HG02870 (cell line): ENCODE data around the gene DIP2C.
"Not testable (repeated sequence)": the region's sequence is repeated elsewhere in the genome, so short reads cannot be mapped to it uniquely, and the experiment has no call there.

Source experiments
- ATAC-seq: cut with Tn5 transposase; IDR thresholded peaks from one replicate; pipeline ENCODE4 v1.9.1; 2021; ENCODE audit warnings: mild to moderate bottlenecking, moderate library complexity; ENCODE audit not compliant: unreplicated experiment

The DIP2C gene

GRCh38 chr10:489330-489729, 200.1 kb downstream of the DIP2C start:
- no peak for ATAC-seq

DNA sequence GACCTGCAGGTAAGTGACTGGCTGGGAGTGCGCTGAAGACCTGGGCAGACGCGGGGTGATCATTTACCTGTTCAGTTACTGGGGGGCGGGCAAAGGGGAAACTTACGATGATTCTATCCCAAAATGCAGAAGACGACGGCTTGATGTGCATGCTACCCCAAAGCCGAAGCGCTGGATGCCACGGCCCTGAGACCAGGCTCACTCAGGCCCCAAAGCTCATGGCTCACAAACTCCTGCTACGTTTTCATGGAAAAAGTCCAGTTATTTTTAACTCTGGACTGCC, 200.6 kb downstream of the DIP2C start:
- no peak for ATAC-seq

DNA sequence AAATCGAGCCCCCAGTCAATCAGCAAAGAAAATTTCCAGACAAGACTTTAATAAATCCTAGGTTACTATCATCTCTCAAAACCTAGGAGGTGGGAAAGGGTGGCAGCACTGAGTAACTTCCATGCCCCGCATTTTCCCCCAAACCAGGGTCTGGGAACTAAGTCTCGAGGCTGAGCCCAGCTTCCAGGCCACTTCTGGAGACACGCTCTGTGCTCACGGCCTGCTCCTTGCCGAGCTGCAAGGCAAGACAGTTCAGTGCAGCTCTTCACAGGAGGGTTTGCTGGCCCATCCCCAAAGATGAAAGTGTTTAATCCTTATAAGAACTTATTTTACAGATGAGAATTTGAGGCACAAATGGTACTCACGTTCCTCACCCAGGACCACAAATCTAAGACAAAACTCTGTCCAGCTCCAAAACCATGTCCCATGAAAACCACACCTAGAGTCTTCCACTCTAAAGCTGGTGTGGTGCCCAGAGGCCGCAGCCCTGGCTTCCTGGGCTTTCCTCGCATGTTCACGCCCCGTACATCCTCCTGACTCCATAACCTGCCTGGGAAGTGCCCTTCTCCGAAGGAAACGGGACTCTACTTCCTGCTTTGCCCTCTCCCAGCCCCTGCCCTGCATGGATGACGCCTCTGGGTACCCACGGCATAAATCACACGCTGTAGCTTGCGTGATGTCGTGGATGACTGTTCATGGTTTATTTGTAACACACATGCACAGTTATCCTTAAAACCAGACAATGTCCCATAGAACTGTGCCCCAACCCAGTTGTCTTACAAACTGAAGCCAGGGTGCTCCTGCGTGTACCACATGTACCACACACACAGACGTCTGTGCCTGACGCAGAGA, 201.2 kb downstream of the DIP2C start:
- ATAC-seq: no peak

DNA sequence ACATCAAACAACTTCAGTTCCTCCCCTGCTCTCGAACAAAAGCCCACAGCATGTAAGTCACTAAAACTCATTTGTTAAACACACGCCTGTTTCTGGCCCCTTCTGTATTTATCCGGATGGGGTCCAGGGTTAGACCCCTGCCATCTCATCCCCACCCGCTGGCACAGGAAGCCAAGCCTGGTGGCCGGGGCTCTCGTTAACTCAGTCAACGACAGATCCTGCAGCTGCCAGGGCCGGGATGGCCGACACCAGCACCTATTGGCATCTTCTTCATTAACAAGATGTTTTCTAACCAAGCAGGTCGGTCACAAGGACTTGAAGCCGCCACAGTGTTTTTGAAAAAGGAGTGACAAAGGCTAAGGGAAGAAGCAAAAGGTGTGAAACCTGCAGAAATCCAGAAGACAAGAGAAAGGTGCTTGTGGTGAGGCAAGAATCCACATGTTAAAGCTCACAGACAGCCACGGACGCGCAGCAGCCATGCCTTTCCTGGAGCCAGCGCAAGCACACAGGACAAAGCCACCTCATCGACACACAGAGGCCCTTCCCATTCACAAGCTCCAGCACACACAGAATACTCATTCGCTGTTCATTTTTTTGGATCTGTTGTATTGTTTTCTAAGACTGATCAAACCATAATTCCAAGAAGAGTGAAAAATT, 202.7 kb downstream of the DIP2C start:
- ATAC-seq: no peak

DNA sequence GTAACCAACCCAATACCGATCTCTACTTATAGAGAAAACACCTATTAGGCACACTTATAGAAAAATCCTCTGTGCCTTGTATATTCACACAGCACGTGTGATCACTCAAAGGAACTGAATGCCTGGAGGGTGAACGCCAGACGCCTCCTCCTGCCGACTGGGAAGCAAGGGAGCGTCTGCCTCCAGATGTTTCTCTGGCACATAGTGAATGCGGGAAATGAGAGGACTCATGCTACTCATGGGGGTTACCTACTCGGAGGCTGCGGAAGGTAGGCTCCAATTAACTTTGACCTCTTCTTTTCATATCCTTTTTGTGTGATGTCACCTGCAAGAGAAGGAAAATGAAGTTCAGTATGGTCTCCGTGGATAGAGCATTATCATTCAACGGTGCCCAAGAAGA, 203.3 kb downstream of the DIP2C start:
- no peak for ATAC-seq

DNA sequence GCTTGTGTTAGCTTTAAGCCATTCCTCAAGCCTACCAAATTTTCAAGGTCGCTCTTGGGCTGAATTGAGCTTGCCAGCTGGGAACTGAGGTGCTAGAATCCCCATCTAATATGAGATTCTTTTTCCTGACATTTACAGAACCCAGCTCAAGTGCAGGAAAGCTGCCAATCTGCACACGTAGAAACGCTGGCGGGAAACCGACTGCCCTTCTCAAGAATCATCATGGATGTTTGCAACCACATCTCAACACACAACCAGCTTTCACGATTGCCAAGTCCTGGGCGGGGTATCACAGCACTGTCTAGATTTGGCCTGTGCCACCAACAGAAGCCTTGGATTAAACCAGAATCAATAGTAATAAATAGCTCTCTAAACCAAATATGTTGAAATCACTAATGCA, 203.7 kb downstream of the DIP2C start:
- no peak for ATAC-seq

DNA sequence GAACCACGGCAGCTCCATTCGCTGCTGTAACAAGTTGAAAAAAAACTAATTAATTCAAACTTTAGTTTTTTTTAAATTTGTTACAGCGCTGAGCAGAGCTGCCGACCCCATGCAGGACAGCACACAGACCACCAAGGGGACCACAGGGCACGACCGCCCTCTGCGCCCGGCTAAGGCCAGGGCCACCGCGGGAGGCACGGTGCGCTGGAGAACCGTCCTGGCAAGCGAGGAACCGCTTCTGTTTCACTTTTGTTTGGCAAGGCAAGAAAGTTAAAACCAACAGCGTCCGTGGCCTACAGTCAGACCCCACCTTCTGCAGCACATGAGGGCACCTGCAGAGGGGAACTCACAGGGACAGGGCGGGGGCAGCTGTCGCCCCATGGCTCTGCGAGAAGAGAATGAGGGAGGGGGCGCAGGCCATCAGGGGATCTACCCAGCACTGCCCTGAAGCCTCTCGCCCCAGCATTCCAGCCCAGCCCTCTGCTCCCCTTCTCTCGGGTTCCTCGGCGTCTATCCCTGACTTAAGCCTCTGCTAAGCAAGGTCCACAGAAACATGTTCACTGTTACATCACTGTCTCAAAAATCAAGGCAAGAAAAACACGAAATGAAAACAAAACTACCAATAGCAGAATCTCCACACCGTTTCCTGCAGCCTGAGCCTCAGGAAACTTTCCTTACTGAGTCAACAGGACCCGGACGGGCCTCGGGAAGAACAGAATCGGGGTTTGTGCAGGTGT, 204.4 kb downstream of the DIP2C start:
- ATAC-seq: no peak

GRCh38 chr10:484441-484924, 205.0 kb downstream of the DIP2C start:
- no peak for ATAC-seq

DNA sequence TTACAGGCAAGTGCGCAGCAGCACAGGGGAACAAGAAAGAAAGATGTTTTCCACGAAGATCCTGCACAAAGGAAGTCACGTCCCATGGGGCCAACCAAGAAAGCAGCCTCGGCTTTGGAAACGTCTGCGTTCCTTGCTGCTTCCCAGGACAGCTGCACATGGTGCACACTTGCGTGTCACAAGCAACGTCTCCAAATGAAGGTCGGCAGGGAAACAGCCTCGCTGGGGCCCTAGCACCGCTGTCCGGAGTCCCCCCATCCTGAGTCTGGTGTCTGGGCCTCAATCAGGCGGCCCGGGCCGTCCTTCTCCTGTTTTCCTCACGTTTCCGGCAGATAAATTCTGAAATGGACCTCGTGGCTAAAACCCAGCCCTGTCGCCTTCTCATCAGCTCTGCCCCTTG, 206.2 kb downstream of the DIP2C start:
- no peak for ATAC-seq

DNA sequence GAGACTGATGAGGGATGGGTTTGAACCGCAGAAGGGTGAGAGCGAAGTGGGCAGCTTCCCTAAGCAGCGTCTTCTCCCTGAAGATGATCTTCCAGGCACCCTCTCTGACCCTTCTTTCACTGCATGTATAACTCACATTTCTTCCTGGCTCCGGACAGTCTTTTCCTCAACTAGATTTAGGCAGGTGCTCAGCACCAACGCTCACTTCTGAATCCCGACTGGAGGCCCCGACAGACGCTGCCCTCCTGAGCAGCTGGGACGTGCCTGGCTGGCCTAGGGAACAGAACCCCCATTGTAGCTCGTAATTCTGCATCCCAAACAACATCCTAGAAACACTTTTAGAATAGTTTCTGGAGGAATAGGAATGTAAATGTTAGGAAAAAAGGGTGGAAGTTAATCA, 206.6 kb downstream of the DIP2C start:
- no peak for ATAC-seq

DNA sequence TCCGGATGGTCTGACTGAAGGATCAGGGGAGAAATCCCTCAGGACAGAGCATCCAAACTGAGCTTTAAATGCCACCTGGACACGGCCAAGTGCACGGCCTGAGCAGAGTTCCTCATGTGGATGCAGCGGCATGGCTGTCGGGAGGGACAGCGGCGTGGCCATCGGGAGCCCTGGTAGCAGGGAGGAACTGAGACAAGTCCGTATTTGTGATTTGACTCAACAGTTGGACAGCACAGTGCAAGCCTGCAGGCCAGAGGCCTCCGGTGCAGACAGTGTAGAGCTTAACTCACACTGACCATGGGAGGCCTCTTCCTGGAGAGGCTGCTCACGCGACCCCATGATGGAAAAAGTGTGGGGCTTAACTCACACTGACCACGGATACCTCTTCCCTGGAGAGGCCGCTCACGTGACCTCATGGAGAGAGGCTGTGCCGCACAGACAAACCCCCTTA, 207.4 kb downstream of the DIP2C start:
- no peak for ATAC-seq

- no peak for ATAC-seq
Measured at GRCh38 chr10:481628-482027, 207.8 kb downstream of the DIP2C start.

GRCh38 chr10:480928-481552, 208.4 kb downstream of the DIP2C start:
- no peak for ATAC-seq

- ATAC-seq: no peak
Measured at GRCh38 chr10:480498-480927, 209.0 kb downstream of the DIP2C start.

GRCh38 chr10:479706-480497, 209.6 kb downstream of the DIP2C start:
- ATAC-seq: not testable (repeated sequence)

GRCh38 chr10:478471-479245, 210.8 kb downstream of the DIP2C start:
- ATAC-seq: no peak

- no peak for ATAC-seq
Measured at GRCh38 chr10:477620-478019, 211.8 kb downstream of the DIP2C start.

DNA sequence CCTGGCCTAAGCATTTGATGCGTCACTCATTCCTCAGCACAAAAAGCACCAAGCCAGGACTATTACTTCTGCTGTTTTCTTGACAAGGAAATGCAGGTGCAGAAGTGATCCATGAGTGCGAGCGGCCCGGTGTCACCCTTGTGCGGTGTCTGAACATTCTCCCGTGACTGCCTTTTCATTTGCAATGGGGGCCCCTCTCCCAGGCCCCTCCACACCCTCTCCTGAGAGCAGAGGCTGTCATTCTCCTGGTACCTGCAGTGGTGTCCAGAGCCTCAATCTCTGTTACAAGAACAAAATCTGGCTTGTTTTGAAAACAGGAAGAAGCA, 213.1 kb downstream of the DIP2C start:
- ATAC-seq: no peak

- no peak for ATAC-seq
Measured at GRCh38 chr10:475709-476454, 213.6 kb downstream of the DIP2C start.
